OCI-LY1 (cell line): ENCODE results near the gene CFAP206.

Experiments
- H2AFZ ChIP-seq: fragments of 200-600 bp; sonication (generic), shearing (Covaris generic); 2 replicates; pipeline ENCODE4 v1.6.0; 2014; ENCODE audit warnings: antibody characterized with exemption, mild to moderate bottlenecking, low read length
- H3F3A ChIP-seq: fragments of 200-600 bp; sonication (generic), shearing (Covaris generic); 2 replicates; pipeline ENCODE4 v1.6.0; 2014; ENCODE audit warnings: mild to moderate bottlenecking, antibody characterized with exemption, low read length, moderate library complexity; ENCODE audit not compliant: insufficient read depth
- H3K27ac ChIP-seq: fragments of 200-600 bp; sonication (generic); 2 replicates; pipeline ENCODE4 v1.5.1; 2014; ENCODE audit warnings: low read length, mixed run types, mild to moderate bottlenecking, low read depth; ENCODE audit not compliant: poor library complexity, severe bottlenecking
- H3K27me3 ChIP-seq: fragments of 200-600 bp; sonication (generic); 2 replicates; pipeline ENCODE4 v1.6.0; 2014; ENCODE audit warnings: antibody characterized with exemption, mild to moderate bottlenecking, low read length, moderate library complexity; ENCODE audit not compliant: insufficient read depth
- H3K36me3 ChIP-seq: fragments of 200-600 bp; sonication (generic); 2 replicates; pipeline ENCODE4 v1.6.1; 2014; ENCODE audit warnings: mild to moderate bottlenecking, antibody characterized with exemption, low read length, moderate library complexity, mixed read lengths; ENCODE audit not compliant: insufficient read depth
- H3K4me1 ChIP-seq: fragments of 200-600 bp; sonication (generic); 2 replicates; pipeline ENCODE4 v1.5.1; 2014; ENCODE audit warnings: mild to moderate bottlenecking, low read length, moderate library complexity; ENCODE audit not compliant: insufficient read depth, severe bottlenecking
- H3K4me2 ChIP-seq: fragments of 200-600 bp; sonication (generic), shearing (Covaris generic); 2 replicates; pipeline ENCODE4 v1.6.1; 2014; ENCODE audit warnings: low read length
- H3K4me3 ChIP-seq: fragments of 200-600 bp; sonication (generic); 2 replicates; pipeline ENCODE4 v1.5.1; 2014; ENCODE audit warnings: low read length, low read depth, mild to moderate bottlenecking, mixed read lengths; ENCODE audit not compliant: poor library complexity, severe bottlenecking
- H3K79me2 ChIP-seq: fragments of 200-600 bp; shearing (Covaris generic); 2 replicates; pipeline ENCODE4 v1.6.1; 2016; ENCODE audit warnings: mixed run types, low read length, mixed read lengths; ENCODE audit not compliant: insufficient read depth
- H3K9ac ChIP-seq: fragments of 200-600 bp; sonication (generic), shearing (Covaris generic); 2 replicates; pipeline ENCODE4 v1.6.1; 2014; ENCODE audit warnings: mild to moderate bottlenecking, low read length, mixed read lengths
- H3K9me2 ChIP-seq: fragments of 200-600 bp; sonication (generic), shearing (Covaris generic); 2 replicates; pipeline ENCODE4 v1.6.1; 2014; ENCODE audit warnings: low read depth, mild to moderate bottlenecking, low read length, mixed read lengths
- H3K9me3 ChIP-seq: fragments of 200-600 bp; shearing (Covaris generic); 2 replicates; pipeline ENCODE4 v1.6.1; 2014; ENCODE audit warnings: low read length, mixed read lengths
- H4K20me1 ChIP-seq: fragments of 200-600 bp; sonication (generic), shearing (Covaris generic); 2 replicates; pipeline ENCODE4 v1.6.0; 2016; ENCODE audit warnings: mild to moderate bottlenecking, low read length; ENCODE audit not compliant: insufficient read depth
- CTCF ChIP-seq: fragments of 200-600 bp; sonication (generic), shearing (Covaris generic); IDR thresholded peaks from 2 replicates; pipeline ENCODE4 v1.5.1; 2017; ENCODE audit warnings: mild to moderate bottlenecking, antibody characterized with exemption, low read length, moderate library complexity, mixed read lengths
- EZH2 ChIP-seq: fragments of 200-600 bp; sonication (generic), shearing (Covaris generic); IDR thresholded peaks from 2 replicates; pipeline ENCODE4 v1.8.0; 2017; ENCODE audit warnings: borderline replicate concordance, mixed run types, mild to moderate bottlenecking, antibody characterized with exemption, low read length, moderate library complexity, mixed read lengths

CFAP206 gene

GRCh38 chr6:87421576-87421975 is 13.8 kb downstream of the CFAP206 start:
- H4K20me1 ChIP-seq = no peaks in the 10 kb centered on the region
- no peak overlapping the region for H3K27ac ChIP-seq
- H3K79me2 ChIP-seq = no peaks in the 10 kb centered on the region
- H3K9me3 ChIP-seq = no peaks in the 10 kb centered on the region
- H3K4me1 ChIP-seq = no peaks in the 10 kb centered on the region
- no peak overlapping the region for H3K4me2 ChIP-seq
- no peak for TF ChIP-seq EZH2
- no peak for TF ChIP-seq CTCF
- H3F3A ChIP-seq = no peaks in the 10 kb centered on the region
- H3K9me2 ChIP-seq = no peaks in the 10 kb centered on the region
- no peak overlapping the region for H3K4me3 ChIP-seq
- H3K9ac ChIP-seq = no peak overlapping the region
- H2AFZ ChIP-seq = no peak overlapping the region
- no peaks in the 10 kb centered on the region for H3K27me3 ChIP-seq
- H3K36me3 ChIP-seq = no peaks in the 10 kb centered on the region

- Histone ChIP-seq H3K27ac (no peak overlapping the region), H3K4me2 (no peak overlapping the region), H3K79me2 (no peaks in the 10 kb centered on the region), H3K4me3 (no peak overlapping the region), H3K4me1 (no peaks in the 10 kb centered on the region), H3K27me3 (no peaks in the 10 kb centered on the region), H3K9me2 (no peaks in the 10 kb centered on the region), H2AFZ (no peak overlapping the region), H3K9me3 (no peaks in the 10 kb centered on the region), H3K36me3 (no peaks in the 10 kb centered on the region), H4K20me1 (no peaks in the 10 kb centered on the region), H3K9ac (no peak overlapping the region), H3F3A (no peaks in the 10 kb centered on the region)
- TF ChIP-seq EZH2 (no peak), CTCF (no peak)
Measured at GRCh38 chr6:87426789-87427188, 19.0 kb downstream of the CFAP206 start.

- H3K4me2 ChIP-seq = no peak overlapping the region
- no peak overlapping the region for H3K4me3 ChIP-seq
- no peaks in the 10 kb centered on the region for H4K20me1 ChIP-seq
- H3K36me3 ChIP-seq = no peaks in the 10 kb centered on the region
- no peak for TF ChIP-seq EZH2
- no peak for TF ChIP-seq CTCF
- no peaks in the 10 kb centered on the region for H3K27me3 ChIP-seq
- no peaks in the 10 kb centered on the region for H3K4me1 ChIP-seq
- H3K9ac ChIP-seq = no peak overlapping the region
- H3K9me3 ChIP-seq = no peaks in the 10 kb centered on the region
- H2AFZ ChIP-seq = no peak overlapping the region
- H3K27ac ChIP-seq = no peak overlapping the region
- H3K79me2 ChIP-seq = no peaks in the 10 kb centered on the region
- H3F3A ChIP-seq = no peaks in the 10 kb centered on the region
- no peaks in the 10 kb centered on the region for H3K9me2 ChIP-seq
Measured at GRCh38 chr6:87430499-87430898, 22.7 kb downstream of the CFAP206 start.
